Measurements from ENCODE around the gene MKRN2OS. TPM values are rescaled to one million over a fixed set of nuclear protein-coding genes. Genes with fewer than 3 reads are reported as not detected.

Gene MKRN2OS
- total RNA-seq, 1 donor from 2014 or later: 2.0 TPM

DNA sequence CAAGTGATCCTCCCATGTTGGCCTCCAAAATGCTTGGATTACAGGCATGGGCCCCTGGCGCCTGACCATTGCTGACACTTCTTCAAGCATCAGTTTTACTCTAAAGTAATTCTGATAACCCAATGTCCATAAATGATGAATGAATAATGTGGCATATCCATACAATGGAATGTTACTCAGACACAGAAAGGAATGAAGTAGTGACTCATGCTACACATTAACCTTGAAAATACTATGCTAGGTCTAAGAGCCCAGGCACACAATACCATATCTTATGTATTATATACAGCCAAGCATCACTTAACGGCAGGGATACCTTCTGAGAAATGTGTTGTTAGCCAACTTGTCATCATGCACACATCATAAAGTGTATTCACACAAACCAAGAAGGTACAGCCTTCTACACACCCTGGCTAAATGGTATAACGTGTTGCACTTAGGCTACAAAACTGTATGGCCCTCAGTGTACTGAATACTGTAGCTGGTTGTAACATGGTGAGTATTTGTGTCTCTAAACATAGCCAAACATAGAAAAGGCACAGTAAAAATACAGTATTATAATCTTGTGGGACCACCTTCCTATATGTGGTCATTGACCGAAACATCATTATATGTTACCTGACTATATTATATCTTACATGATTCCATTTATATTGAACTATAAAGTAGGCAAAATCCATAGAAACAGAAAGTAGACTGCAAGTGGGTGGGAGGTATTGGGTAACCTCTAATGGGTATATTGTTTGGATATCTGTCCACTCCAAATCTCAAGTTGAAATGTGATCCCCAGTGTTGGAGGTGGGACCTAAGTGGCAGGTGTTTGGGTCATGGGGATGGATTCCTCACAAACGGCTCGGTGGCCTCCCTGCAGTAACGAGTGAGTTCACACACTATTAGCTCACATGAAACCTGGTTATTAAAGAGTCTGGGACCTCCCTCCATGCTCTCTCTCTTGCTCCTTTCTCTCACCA lies 43.0 kb upstream of the MKRN2OS start:
- Mint-ChIP-seq H3K36me3 (ENCODE audit: insufficient read depth) (peaks cover 26% of the 10 kb centered on the region), H3K4me3 (ENCODE audit: low read depth) (no peak overlapping the region), H3K27me3 (no peaks in the 10 kb centered on the region), H3K27ac (peak overlapping the region; percentile 36), H3K4me1 (ENCODE audit: low read depth) (no peaks in the 10 kb centered on the region), H3K9me3 (ENCODE audit: low read depth) (no peaks in the 10 kb centered on the region)
- no peak for DNase-seq (ENCODE audit: low spot score, unreplicated experiment)
- TF ChIP-seq, protein P1, sequence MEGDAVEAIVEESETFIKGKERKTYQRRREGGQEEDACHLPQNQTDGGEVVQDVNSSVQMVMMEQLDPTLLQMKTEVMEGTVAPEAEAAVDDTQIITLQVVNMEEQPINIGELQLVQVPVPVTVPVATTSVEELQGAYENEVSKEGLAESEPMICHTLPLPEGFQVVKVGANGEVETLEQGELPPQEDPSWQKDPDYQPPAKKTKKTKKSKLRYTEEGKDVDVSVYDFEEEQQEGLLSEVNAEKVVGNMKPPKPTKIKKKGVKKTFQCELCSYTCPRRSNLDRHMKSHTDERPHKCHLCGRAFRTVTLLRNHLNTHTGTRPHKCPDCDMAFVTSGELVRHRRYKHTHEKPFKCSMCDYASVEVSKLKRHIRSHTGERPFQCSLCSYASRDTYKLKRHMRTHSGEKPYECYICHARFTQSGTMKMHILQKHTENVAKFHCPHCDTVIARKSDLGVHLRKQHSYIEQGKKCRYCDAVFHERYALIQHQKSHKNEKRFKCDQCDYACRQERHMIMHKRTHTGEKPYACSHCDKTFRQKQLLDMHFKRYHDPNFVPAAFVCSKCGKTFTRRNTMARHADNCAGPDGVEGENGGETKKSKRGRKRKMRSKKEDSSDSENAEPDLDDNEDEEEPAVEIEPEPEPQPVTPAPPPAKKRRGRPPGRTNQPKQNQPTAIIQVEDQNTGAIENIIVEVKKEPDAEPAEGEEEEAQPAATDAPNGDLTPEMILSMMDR (IDR thresholded peaks at IDR 0.05; ENCODE audit: unreplicated experiment): no peak

DNA sequence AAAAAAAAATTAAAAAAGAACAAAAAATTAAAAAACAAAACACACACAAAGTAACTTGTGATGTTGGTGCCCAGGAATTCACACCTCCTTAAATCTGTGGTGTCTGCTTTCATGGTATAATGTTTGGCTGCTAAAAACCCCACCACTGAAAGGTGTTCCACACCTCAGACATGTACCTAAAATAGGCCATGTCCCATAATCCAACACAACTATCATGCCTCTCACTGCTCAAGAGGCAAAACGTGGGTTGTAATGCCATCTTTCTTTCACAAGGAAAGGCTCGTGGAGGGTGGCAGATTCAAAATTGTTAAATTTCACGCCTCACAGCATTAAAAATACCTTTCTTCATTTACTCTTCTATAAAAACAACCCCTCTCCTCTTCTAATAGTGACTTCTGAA lies 41.1 kb upstream of the MKRN2OS start:
- Mint-ChIP-seq H3K9me3 (ENCODE audit: low read depth) (no peaks in the 10 kb centered on the region), H3K4me3 (ENCODE audit: low read depth) (no peak overlapping the region), H3K27me3 (no peaks in the 10 kb centered on the region), H3K27ac (peak overlapping the region; percentile 37), H3K36me3 (ENCODE audit: insufficient read depth) (peaks cover 19% of the 10 kb centered on the region), H3K4me1 (ENCODE audit: low read depth) (no peaks in the 10 kb centered on the region)
- DNase-seq (ENCODE audit: low spot score, unreplicated experiment): no peak
- TF ChIP-seq, protein P1 (IDR thresholded peaks at IDR 0.05; ENCODE audit: unreplicated experiment): no peak

- no peaks in the 10 kb centered on the region for H3K27me3 Mint-ChIP-seq
- H3K4me1 Mint-ChIP-seq (ENCODE audit: low read depth): no peaks in the 10 kb centered on the region
- DNase-seq (ENCODE audit: low spot score, unreplicated experiment): no peak
- H3K4me3 Mint-ChIP-seq (ENCODE audit: low read depth): no peak overlapping the region
- peaks cover 20% of the 10 kb centered on the region for H3K36me3 Mint-ChIP-seq (ENCODE audit: insufficient read depth)
- H3K9me3 Mint-ChIP-seq (ENCODE audit: low read depth): no peaks in the 10 kb centered on the region
- TF ChIP-seq, protein P1 (IDR thresholded peaks at IDR 0.05; ENCODE audit: unreplicated experiment): no peak
- no peak overlapping the region for H3K27ac Mint-ChIP-seq
Measured at GRCh38 chr3:12585970-12586369, 40.7 kb upstream of the MKRN2OS start.

DNA sequence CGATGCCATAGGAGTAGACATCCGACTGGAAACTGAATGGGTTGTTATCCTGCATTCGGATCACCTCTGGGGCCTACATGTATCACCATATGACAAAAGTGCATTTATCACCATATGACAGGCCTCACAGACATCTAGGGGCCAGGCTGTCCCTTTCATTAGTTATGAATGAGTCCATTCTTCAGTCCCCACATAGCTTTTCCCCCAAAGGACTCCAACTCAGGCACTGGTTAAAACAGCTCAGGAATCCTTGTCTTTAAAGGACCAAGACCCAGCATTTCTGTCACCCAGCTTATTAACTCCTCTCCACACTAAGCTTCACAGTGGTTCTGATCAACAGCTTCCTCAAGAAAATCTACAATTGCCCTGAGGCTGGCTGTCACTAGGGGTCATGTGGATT lies 39.9 kb upstream of the MKRN2OS start:
- H3K4me3 Mint-ChIP-seq (ENCODE audit: low read depth): no peak overlapping the region
- peak overlapping the region; percentile 60 for H3K27ac Mint-ChIP-seq
- TF ChIP-seq, protein P1 (IDR thresholded peaks at IDR 0.05; ENCODE audit: unreplicated experiment): no peak
- H3K4me1 Mint-ChIP-seq (ENCODE audit: low read depth): no peaks in the 10 kb centered on the region
- no peaks in the 10 kb centered on the region for H3K27me3 Mint-ChIP-seq
- no peak for DNase-seq (ENCODE audit: low spot score, unreplicated experiment)
- no peaks in the 10 kb centered on the region for H3K9me3 Mint-ChIP-seq (ENCODE audit: low read depth)
- H3K36me3 Mint-ChIP-seq (ENCODE audit: insufficient read depth): peaks cover 21% of the 10 kb centered on the region

GRCh38 chr3:12584083-12584482 lies 38.8 kb upstream of the MKRN2OS start:
- H3K4me1 Mint-ChIP-seq (ENCODE audit: low read depth): no peaks in the 10 kb centered on the region
- no peak overlapping the region for H3K27ac Mint-ChIP-seq
- no peaks in the 10 kb centered on the region for H3K27me3 Mint-ChIP-seq
- DNase-seq (ENCODE audit: low spot score, unreplicated experiment): no peak
- no peaks in the 10 kb centered on the region for H3K9me3 Mint-ChIP-seq (ENCODE audit: low read depth)
- H3K36me3 Mint-ChIP-seq (ENCODE audit: insufficient read depth): peaks cover 24% of the 10 kb centered on the region
- TF ChIP-seq, protein P1 (IDR thresholded peaks at IDR 0.05; ENCODE audit: unreplicated experiment): no peak
- H3K4me3 Mint-ChIP-seq (ENCODE audit: low read depth): no peak overlapping the region
